Mesenteric fat pad (tissue), 1 donor: ENCODE results near the gene SERPIND1. TPM values are rescaled to one million over a fixed set of nuclear protein-coding genes. Genes with fewer than 3 reads are reported as not detected.
"Not testable (repeated sequence)": the region's sequence is repeated elsewhere in the genome, so short reads cannot be mapped to it uniquely, and the experiment has no call there.

Source experiments
- DNase-seq: peaks from one replicate; pipeline ENCODE4 v3.0.0-alpha.2; 2020; ENCODE audit warnings: low spot score
- long read RNA-seq: library from polyadenylated mRNA; unstranded; transcript quantifications from one replicate; pipeline ENCODE4 v2.0.0, GENCODE V29; 2020
- total RNA-seq: library from RNA; stranded (reverse); fragmentation: NEBNext Ultra II Directional; extraction: Animal tissue kit (Norgen Biotek cat#: 25700); gene quantifications from one replicate; pipeline ENCODE4 v1.2.1, GENCODE V29; 2021
- donor health status: DM: yes; HTN: yes; CAD: no.

SERPIND1 gene, protein sequence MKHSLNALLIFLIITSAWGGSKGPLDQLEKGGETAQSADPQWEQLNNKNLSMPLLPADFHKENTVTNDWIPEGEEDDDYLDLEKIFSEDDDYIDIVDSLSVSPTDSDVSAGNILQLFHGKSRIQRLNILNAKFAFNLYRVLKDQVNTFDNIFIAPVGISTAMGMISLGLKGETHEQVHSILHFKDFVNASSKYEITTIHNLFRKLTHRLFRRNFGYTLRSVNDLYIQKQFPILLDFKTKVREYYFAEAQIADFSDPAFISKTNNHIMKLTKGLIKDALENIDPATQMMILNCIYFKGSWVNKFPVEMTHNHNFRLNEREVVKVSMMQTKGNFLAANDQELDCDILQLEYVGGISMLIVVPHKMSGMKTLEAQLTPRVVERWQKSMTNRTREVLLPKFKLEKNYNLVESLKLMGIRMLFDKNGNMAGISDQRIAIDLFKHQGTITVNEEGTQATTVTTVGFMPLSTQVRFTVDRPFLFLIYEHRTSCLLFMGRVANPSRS
- 0.35 TPM for total RNA-seq
- long read RNA-seq, partial matches to known transcripts, result 4 of 11 reads
- long read RNA-seq, other reads (novel, unspliced or antisense), result 5 of 11 reads

DNA sequence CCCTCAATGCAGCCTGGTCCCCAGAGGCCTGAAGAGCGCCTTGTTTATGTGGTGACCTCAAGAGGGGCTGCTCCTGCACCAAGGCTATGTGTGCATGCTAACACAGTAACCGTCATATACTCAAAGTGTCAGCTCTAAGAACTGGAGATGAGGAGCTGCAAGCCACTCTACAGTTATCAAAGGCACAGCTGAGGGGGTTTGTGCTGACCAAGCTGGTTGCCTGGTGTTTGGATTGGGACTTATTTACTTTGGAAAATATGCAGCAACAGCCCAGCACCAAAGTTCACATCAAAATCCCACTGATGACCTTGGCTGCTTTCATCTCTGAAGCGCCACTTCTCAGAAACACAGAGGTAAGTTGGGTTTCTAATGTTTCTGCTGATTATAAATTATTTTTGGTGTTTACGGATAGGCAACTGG is at the start of gene SERPIND1:
TSS of gene SERPIND1 (plus strand) at position 321 of the 420 bp plus-strand sequence. CDS start 5,200 bp downstream, outside the sequence.
- no peak for DNase-seq

DNA sequence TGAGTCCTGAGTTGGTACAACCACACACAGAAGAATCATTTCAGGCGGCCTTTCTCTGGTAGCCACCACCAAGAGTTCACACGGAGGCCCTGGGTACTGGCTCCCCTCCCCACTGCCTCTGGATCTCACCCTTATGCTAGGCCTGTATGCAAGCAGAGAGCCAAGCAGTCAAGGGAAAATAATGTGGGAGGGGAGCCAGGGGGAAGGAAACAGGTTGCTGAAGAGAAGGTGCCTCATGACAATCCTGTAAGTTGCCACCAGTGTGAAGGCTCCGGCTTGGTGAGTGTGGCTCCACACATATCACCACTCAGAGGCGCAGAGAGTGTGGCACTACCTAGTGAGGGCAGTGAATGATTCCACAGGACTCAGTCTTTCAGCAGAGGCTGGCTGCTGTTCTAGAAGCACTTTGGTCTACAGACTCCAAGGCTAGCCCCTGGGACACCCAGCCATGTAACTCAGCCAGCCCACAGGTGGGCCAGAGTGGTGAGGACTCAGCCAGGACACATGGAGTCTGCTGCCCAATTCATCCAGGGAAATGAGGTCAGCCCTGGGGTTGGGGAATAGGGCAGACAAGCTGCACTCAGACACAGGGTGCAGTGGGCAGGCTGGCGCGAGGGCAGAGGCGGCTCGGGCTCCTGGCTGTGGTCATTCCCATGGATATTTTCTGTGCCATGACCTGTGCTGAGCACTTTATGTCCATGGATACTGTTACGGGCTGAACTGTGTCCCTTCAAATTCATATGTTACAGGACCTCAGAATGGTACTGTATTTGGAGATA is 49.0 kb upstream of the SERPIND1 start:
- DNase-seq, result no peak

DNA sequence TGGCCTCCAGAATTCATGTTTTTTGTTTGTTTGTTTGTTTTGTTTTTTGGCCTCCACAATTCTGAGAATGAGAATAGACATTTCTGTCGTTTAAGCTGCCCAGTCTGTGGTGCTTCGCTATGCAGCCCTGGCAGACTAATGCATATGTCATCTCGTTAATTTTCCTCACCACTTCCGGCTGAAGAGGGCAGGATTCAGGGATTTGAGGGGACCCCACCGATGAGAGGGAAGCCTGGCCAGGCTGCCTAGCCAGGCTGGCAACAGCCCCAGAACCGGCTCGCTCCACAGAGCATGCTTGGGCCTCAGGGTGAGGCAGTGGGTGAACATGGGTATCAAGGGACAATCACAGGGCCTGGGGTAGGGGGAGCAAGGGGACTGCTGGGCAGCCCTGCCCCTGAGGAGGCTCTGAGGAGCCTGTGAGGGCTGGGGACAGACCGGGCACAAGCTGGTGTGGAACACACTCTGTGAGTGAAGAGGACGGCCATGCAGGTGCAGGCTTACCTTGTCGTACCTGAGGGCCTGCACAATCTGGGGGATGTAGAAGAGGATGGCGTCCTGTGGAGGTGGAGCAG is 47.8 kb upstream of the SERPIND1 start:
- DNase-seq, result no peak

DNA sequence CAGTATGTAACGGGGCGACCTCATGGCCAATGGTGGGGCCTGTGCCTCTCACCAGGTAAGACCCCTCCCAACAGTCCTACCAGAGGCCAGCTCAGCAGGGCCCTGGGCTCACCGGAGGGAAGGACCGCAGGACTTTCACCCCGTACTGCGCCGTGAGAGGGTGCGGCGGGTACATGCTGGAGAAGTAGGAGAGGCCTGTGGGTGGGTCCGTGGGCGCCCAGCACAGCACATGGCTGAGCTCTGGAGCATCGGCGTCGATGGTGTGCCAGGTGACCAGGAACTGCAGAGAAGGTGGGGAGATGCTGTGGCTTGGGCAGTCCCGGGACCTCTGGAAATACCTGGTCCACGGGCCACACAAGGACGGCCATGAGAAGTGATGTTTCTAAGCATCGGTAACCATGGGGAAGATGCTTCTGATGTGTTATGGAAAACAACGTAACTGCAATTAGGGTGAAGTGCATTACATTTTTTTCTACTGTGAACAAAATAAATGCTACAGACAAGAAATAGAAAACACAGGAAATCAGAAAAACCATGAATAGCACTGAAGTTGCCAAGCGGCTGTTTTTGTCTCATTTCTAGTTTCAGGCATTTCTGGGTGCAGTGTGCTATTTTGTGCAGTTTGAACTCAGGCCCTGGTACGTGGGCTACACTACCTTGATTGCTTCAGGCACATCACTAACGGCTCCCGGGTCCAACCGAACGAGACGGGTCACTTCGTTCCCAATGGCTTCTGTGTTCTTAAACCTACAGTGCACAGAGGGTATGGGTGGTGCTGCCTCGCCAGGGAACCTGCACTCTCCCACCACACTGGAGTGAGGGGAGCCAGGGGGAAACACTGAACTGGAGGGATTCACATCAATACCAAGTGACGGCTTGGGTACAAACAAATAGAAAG is 46.5 kb upstream of the SERPIND1 start:
- no peak for DNase-seq

DNA sequence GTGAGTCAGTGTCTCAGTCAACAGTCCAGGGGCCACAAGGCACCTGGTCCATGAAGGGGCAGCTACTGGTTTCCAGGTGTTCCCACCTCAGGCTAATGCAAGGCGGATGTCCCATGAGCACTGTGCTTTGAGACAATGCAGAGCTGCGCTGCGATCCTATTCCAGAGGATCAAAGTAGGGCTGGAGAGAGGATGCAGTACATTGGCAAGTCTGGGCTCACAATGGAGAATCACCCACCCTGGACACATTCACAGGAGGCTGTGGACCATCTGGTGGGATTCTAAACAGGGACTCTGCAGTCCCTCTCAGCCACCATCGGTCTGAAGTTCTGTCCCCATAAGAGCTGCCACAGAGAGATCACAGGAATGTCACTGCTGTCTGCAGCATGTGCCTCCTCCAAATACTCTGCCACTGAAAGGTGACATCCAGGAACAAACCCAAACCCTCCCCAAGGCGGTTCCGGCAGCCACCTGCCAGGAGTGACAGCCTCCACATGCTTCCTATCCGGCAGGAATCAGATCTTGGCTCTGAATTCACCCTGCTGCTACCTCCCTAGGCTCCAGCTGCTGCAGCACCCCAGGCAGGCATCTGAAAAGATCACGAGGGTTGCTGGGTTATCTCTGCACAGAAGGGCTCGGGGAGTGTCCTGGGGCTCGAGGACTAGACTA is 45.3 kb upstream of the SERPIND1 start:
- no peak for DNase-seq

DNA sequence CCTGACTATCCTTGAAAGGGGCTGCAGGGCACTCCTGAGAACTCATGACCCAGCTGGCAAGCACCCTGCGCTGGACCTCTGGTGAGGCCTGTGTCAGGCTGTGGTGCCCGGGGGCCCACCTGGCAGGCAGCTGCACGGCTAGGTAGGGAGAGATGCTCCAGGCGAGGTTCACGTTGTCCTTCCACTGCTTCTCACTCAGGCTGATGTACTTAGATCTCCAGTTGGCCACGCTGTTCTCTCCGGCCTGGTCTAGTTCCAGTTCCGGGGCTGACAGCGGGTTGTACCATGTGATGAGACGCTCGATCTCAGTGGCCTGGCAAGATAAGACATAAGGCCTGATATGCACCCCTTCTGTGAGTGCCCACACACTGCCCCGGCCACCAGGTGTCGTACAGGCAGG is 44.7 kb upstream of the SERPIND1 start:
- no peak for DNase-seq

DNA sequence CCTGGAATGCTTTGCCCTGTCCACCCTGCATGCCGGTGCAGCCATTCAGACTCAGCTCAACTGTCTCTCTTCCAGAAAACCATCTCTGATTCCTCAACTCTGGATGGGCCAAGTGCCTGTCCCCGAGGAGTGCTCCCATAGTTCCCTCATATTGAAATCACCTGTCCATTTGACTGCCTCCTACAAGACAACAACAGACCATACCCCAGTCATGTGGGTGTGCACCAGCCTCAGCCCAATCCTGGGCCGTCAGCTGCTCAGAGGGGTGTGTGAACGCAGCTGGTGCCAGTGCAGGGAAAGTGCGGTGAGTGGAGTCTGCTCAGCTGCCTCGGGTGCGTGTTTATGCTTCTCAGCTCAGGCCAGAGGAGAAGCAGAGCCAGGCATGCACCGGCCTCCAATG is 41.5 kb upstream of the SERPIND1 start:
- DNase-seq, result not testable (repeated sequence)

DNA sequence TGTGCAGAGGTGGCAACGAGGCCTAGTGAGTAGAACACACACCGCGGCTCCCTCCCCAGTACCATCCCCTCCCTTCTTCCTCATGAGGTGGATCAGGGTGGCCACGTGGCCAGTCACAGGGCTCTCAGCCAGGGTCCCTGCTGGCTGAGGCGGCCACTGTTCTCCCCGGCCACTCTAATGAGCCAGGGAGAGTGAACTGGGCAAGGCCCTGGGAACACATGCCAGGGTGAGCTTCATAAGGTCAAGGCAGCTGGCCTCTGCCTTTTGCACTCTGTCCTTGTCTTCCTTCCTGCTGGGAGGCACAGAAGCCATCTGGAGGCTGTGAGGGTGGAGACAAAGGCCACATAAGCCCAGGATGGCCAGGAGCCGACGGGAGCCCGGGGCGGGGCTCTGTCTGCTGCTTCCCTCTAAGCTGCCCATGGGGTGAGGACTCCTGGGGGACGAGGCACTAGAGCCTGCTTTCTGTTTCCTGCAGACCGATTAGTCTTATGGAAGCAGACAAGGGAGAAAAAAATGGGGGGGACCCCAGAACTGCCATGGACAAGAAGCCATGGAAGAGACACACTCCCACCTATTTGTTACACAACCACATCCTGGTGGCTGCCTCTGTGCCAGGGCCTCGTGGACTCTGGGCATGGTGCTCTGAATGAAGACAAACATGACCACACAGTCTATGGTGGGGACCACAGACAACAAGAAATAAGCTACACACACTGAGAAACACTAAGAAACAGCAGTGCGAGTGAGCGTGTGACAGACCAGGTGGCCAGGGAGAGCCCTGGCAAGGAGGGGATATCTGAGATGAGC is 38.4 kb upstream of the SERPIND1 start:
- DNase-seq, result not testable (repeated sequence)

DNA sequence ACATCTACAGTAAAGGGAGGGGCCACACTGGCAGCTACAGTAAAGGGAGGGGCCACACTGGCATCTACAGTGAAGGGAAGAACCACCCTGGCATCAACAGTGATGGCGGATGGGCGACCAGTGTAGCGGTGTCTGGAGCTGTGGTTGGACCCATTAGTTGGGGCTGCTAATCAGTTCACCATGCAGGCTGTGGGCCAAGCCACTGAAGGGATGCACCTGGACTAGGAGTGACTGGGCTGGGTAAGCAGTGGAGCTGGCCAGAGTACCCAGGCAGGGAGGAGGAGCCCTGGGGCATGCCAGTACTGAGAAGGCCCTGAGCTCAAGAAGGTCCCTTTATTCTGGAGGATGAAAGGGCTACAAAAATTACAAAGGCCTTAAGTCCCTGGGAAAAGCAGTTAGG is 37.0 kb upstream of the SERPIND1 start:
- not testable (repeated sequence) for DNase-seq

DNA sequence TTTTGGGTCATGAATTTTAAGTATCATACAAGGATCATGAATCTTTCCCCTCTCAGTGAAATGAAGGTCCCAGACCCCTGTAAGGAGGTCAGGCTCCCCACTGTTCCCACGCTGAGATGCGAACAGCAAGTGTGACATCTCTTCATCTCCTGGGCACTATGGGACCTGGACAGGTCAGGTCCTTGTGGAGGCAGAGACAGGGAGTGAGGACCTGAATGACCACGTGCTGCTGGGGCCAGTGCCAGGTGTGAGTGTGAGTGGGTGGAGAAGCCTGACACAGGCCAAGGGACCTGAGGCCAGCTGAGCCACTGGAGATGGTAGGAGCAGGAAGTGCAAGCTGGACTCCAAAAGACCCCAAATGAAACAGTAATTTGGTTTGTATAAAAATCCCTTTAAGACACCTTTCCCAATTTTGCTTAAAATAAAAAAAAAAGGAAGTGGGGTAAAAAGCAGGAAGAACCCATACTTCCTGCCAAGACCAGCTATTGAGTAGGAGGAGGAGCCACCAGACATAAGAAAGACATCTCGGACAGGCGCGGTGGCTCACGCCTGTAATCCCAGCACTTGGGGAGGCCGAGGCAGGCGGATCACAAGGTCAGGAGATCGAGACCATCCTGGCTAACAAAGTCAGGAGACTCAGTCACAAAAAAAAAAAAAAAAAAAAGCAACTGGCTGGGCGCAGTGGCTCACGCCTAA is 35.4 kb upstream of the SERPIND1 start:
- no peak for DNase-seq

GRCh38 chr22:20740222-20740951 is 33.5 kb upstream of the SERPIND1 start:
- DNase-seq, result no peak

GRCh38 chr22:20741008-20741633 is 32.8 kb upstream of the SERPIND1 start:
- no peak for DNase-seq

GRCh38 chr22:20741634-20742581 is 32.0 kb upstream of the SERPIND1 start:
- DNase-seq, result no peak

DNA sequence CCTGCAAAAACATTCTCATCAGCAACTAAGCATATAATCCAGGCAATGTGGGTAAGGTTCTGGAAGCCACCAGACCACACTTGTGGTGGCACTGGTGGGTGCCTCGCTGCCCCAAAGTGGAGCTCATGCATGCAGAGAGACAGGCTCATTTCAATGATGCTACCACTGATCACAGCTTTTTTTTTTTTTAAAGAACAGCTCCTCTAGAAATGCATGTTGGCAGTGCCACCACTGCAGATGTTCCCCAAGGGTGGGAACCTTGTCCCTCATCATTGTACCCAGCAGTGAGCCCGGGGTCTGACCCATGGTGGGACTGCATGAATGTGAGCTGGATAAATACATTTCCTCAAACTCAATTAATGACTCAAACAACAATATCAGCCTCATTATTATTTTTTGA is 31.1 kb upstream of the SERPIND1 start:
- DNase-seq, result no peak

DNA sequence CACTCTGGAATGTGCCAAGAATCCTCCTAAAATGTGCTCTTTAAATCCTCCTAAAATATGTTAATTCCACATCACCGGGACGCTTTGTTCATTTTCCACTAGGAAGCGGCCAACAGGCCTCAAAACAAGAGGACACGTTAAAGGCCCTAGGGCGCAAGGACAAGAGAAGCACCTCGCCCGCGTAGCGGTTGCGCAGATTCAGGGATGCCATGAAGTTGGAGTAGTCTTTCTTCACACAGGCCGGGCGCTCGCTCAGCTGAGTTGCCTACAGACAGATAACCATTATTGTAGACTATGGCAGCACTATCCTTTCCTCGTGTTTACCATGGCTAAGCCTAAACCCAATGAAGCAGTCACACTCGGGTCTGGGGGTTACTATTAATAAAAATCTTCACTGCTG is 29.5 kb upstream of the SERPIND1 start:
- no peak for DNase-seq

GRCh38 chr22:20745119-20745518 is 28.8 kb upstream of the SERPIND1 start:
- no peak for DNase-seq
